ENCODE data around the gene LGR4.

- TF ChIP-seq CTCF (IDR thresholded peaks at IDR 0.05) (no peak), POLR2A (IDR thresholded peaks at IDR 0.05) (no peak)
These were observed 67.5 kb downstream of the LGR4 start for GRCh38 chr11:27405134-27405533.
